MCF 10A (cell line): ENCODE measurements around the gene SLC38A8. TPM values are rescaled to one million over a fixed set of nuclear protein-coding genes. Genes with fewer than 3 reads are reported as not detected.

Experiments
- BruUV-seq: library from RNA; stranded (reverse); fragments of 400-500 nt; replicated peaks from 2 replicates; lab custom pipeline; 2021; lab: Mats Ljungman, UMichigan
- CTCF ChIA-PET: fragments of 300-600 bp; sonication (Branson Sonifier 250); formaldehyde crosslinking; extraction: SDS; loops from one replicate; lab custom pipeline; 2021; ENCODE audit warnings: antibody characterized with exemption, inconsistent platforms; lab: Yijun Ruan, JAX
- POLR2A ChIA-PET: fragments of 300-600, 350-650 bp; sonication (Branson Sonifier 250); formaldehyde crosslinking; extraction: SDS; loops from one replicate; lab custom pipeline; 2020; ENCODE audit warnings: antibody characterized with exemption, inconsistent platforms; lab: Yijun Ruan, JAX
- DNase-seq: peaks from one replicate; pipeline ENCODE4 v3.0.0-alpha.2; 2018; ENCODE audit not compliant: unreplicated experiment
- H3K27ac Mint-ChIP-seq: one replicate; pipeline ENCODE4 v1.8.0; 2022; ENCODE audit warnings: mild to moderate bottlenecking, low read depth, mixed read lengths; ENCODE audit not compliant: unreplicated experiment
- H3K27me3 Mint-ChIP-seq: one replicate; pipeline ENCODE4 v1.8.0; 2022; ENCODE audit warnings: mixed read lengths; ENCODE audit not compliant: insufficient read depth, unreplicated experiment
- H3K36me3 Mint-ChIP-seq: one replicate; pipeline ENCODE4 v1.8.0; 2022; ENCODE audit warnings: mild to moderate bottlenecking, moderate library complexity, mixed read lengths; ENCODE audit not compliant: insufficient read depth, unreplicated experiment
- H3K4me1 Mint-ChIP-seq: one replicate; pipeline ENCODE4 v1.8.0; 2022; ENCODE audit warnings: mixed read lengths; ENCODE audit not compliant: insufficient read depth, unreplicated experiment
- H3K4me3 Mint-ChIP-seq: one replicate; pipeline ENCODE4 v1.8.0; 2022; ENCODE audit warnings: mild to moderate bottlenecking, moderate library complexity, mixed read lengths; ENCODE audit not compliant: unreplicated experiment
- H3K9me3 Mint-ChIP-seq: one replicate; pipeline ENCODE4 v1.8.0; 2022; ENCODE audit warnings: mixed read lengths; ENCODE audit not compliant: unreplicated experiment
- intact Hi-C: fragments of 100-400 bp; cut with micrococcal nuclease; formaldehyde crosslinking; loops from 2 replicates; pipeline ENCODE4 v1.14.1; 2022
- total RNA-seq: library from RNA; stranded (reverse); gene quantifications from 2 replicates; pipeline ENCODE4 v1.2.3, GENCODE V29; 2022
- TF ChIP-seq, protein P1 (sequence below): fragments of 200-600 bp; IDR thresholded peaks from one replicate; pipeline ENCODE4 v1.8.0; 2022; ENCODE audit warnings: antibody characterized with exemption, mild to moderate bottlenecking; ENCODE audit not compliant: unreplicated experiment

SLC38A8 gene
- total RNA-seq, 1 experiment from 2014 or later, result not detected

DNA sequence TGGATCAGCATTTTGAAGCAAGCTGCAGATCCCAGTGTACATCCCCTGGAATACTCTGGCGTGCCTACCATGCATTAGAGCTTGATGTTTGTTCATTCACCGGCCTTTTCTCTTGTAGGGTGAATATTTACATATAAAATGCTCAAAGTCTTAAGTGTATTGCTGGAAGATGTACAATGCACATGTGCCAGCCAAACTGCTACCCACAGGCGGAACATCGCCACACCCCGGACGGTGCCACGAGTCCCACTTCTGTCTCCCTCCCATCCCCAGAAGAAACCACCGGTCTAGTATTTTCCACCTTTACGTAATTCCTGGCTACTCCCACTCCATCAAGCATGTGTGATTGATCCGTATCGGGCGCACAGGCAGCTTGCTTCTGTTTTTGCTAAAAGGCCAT lies 4.1 kb downstream of the SLC38A8 start:
- intact Hi-C loops, result no loop called here
- ChIA-PET CTCF (interaction anchor here (1.6 to 5.1 kb wide), 2 partner anchors 28 to 83 kb away, joined by 4 to 52 read pairs; partner anchors contain the start of gene OSGIN1), POLR2A (no interaction called here)
- TF ChIP-seq, protein P1, sequence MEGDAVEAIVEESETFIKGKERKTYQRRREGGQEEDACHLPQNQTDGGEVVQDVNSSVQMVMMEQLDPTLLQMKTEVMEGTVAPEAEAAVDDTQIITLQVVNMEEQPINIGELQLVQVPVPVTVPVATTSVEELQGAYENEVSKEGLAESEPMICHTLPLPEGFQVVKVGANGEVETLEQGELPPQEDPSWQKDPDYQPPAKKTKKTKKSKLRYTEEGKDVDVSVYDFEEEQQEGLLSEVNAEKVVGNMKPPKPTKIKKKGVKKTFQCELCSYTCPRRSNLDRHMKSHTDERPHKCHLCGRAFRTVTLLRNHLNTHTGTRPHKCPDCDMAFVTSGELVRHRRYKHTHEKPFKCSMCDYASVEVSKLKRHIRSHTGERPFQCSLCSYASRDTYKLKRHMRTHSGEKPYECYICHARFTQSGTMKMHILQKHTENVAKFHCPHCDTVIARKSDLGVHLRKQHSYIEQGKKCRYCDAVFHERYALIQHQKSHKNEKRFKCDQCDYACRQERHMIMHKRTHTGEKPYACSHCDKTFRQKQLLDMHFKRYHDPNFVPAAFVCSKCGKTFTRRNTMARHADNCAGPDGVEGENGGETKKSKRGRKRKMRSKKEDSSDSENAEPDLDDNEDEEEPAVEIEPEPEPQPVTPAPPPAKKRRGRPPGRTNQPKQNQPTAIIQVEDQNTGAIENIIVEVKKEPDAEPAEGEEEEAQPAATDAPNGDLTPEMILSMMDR, result no peak
- BruUV-seq, result no TSS peak
- H3K4me3 Mint-ChIP-seq, result no peak overlapping the region
- H3K36me3 Mint-ChIP-seq, result no peaks in the 10 kb centered on the region
- H3K27ac Mint-ChIP-seq, result no peak overlapping the region
- DNase-seq, result no peak
- peaks cover 7% of the 10 kb centered on the region for H3K4me1 Mint-ChIP-seq
- peaks cover 35% of the 10 kb centered on the region for H3K27me3 Mint-ChIP-seq
- peaks cover 6% of the 10 kb centered on the region for H3K9me3 Mint-ChIP-seq

DNA sequence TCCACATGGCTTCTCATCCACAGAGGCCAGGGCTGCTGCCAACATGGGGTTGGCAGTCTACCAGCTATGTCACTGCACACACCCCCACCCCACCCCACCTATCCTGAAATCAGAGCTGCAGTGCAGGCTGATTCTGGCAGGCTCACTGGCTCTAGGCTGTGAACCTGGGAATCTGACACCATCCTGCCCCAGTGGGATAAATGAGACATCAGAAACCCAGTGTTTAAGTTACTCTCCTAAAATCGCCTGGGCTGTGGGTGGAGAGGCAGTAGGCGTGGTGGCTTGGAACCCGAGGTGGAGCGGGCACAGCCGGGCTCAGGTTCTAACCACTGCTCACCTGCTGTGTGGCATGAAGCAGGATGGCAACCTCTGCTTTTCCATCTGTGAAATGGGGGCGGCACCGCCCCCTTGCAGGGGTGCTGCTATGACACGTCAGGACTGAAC lies 5.6 kb downstream of the SLC38A8 start:
- Mint-ChIP-seq H3K27ac (no peak overlapping the region), H3K27me3 (peaks cover 30% of the 10 kb centered on the region), H3K4me1 (peaks cover 7% of the 10 kb centered on the region), H3K4me3 (no peak overlapping the region), H3K36me3 (no peaks in the 10 kb centered on the region), H3K9me3 (peaks cover 6% of the 10 kb centered on the region)
- intact Hi-C loops, result no loop called here
- CTCF ChIA-PET, result interaction anchor here (1.5 to 2.0 kb wide), 3 partner anchors 29 to 79 kb away, joined by 4 to 10 read pairs (median 7); no protein-coding TSS in a partner anchor
- no TSS peak for BruUV-seq
- peak; percentile 44 for DNase-seq
- TF ChIP-seq, protein P1, result no peak
- POLR2A ChIA-PET, result interaction anchor here (0.7 kb wide), 1 partner anchor 45 kb away, joined by 3 read pairs; no protein-coding TSS in a partner anchor

DNA sequence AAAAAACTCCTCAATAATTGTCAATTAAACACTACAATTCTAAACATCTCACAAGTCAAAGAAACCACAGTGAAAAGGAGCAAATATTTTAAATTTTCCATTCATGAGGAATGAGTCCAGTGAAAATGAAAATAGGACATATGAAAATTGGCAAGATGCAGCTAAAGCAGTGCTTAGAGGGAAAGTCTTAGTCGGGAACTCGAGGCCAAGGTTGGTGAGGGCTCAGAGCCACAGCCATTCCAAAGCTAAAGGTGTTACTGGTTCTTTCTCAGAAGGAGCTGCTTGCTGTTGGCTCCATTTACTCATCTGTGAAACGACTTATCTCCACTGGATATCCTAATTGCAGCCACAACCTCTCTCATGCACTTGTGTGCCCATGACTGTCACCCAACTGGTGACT lies 6.5 kb downstream of the SLC38A8 start:
- no TSS peak for BruUV-seq
- POLR2A ChIA-PET, result interaction anchor here (0.7 to 1.1 kb wide), 2 partner anchors 47 to 104 kb away, joined by 3 to 4 read pairs; no protein-coding TSS in a partner anchor
- no peak for DNase-seq
- Mint-ChIP-seq H3K4me1 (peaks cover 6% of the 10 kb centered on the region), H3K36me3 (no peaks in the 10 kb centered on the region), H3K27ac (no peak overlapping the region), H3K27me3 (peaks cover 34% of the 10 kb centered on the region), H3K4me3 (no peak overlapping the region), H3K9me3 (peaks cover 6% of the 10 kb centered on the region)
- CTCF ChIA-PET, result interaction anchor here (1.5 to 2.0 kb wide), 2 partner anchors 30 to 79 kb away, joined by 7 to 10 read pairs; no protein-coding TSS in a partner anchor
- intact Hi-C loops, result no loop called here
- TF ChIP-seq, protein P1, result no peak

DNA sequence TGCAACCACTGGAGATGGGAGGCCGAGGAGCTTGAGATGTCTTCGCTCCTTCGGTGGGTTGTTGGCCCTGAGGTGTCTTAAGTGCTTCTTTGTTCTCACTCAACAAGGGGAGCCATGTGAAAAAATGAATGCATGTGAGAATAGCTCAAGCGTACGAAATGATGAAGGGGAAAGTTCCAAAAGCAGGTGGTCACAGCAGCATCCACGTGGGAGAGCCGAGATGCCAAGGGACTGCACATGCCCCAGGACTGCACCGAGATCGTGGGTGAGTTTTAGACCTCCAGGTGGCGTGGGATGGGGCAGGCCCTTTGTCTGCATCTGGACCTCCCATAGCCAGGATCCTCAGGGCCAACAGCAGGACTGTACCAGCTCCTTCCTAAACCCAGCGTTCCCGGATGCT lies 8.1 kb downstream of the SLC38A8 start:
- peaks cover 34% of the 10 kb centered on the region for H3K27me3 Mint-ChIP-seq
- POLR2A ChIA-PET, result interaction anchor here (1.0 kb wide), 1 partner anchor 12 kb away, joined by 4 read pairs; no protein-coding TSS in a partner anchor
- H3K9me3 Mint-ChIP-seq, result peaks cover 6% of the 10 kb centered on the region
- intact Hi-C loops, result no loop called here
- DNase-seq, result no peak
- no peak overlapping the region for H3K4me3 Mint-ChIP-seq
- no peaks in the 10 kb centered on the region for H3K4me1 Mint-ChIP-seq
- CTCF ChIA-PET, result interaction anchor here (0.7 kb wide), 1 partner anchor 42 kb away, joined by 4 read pairs; no protein-coding TSS in a partner anchor
- BruUV-seq, result no TSS peak
- TF ChIP-seq, protein P1, result no peak
- H3K36me3 Mint-ChIP-seq, result no peaks in the 10 kb centered on the region
- no peak overlapping the region for H3K27ac Mint-ChIP-seq
